Peyer's patch (tissue), 4 donors: ENCODE data around the gene PKD2. TPM values are rescaled to one million over a fixed set of nuclear protein-coding genes. Genes with fewer than 3 reads are reported as not detected.

Experiments used
- DNase-seq, 3 donors: peaks; one replicate each; pipeline ENCODE4 v3.0.0-alpha.2; 2017 to 2019
- H3K27ac ChIP-seq, 4 donors: fragments of 200-600 bp; sonication (generic); one replicate each; pipeline ENCODE4 v1.5.1; 2016 to 2019
- H3K27me3 ChIP-seq, 2 donors: fragments of 200-600 bp; sonication (generic); one replicate each; pipeline ENCODE4 v1.5.1; 2019
- H3K36me3 ChIP-seq, 3 donors: fragments of 200-600 bp; sonication (generic); one replicate each; pipeline ENCODE4 v1.5.1; 2016 to 2019
- H3K4me1 ChIP-seq, 4 donors: fragments of 200-600 bp; sonication (generic); one replicate each; pipeline ENCODE4 v1.5.1; 2016 to 2019
- H3K4me3 ChIP-seq, 4 donors: fragments of 200-600 bp; sonication (generic); 1 replicate in 3 of 4; 2 replicates in 1 of 4; pipeline ENCODE4 v1.5.1; 2016 to 2019; ENCODE audit warnings: mild to moderate bottlenecking in 1 of 4
- H3K9me3 ChIP-seq, 4 donors: fragments of 200-600 bp; sonication (generic); one replicate each; pipeline ENCODE4 v1.5.1; 2016 to 2019; ENCODE audit warnings: mild to moderate bottlenecking in 1 of 4
- POLR2A ChIP-seq, 2 donors: fragments of 450-650 bp; IDR thresholded peaks; one replicate each; pipeline ENCODE4 v1.5.1; 2017; ENCODE audit warnings: antibody characterized with exemption in 2 of 2, mild to moderate bottlenecking in 2 of 2, moderate library complexity in 2 of 2
- total RNA-seq, 4 donors: library from RNA; depleted of rRNA; stranded (reverse); fragments of >200 nt; gene quantifications; one replicate each; pipeline ENCODE4 v1.1.0, GENCODE V29; 2016
- TF ChIP-seq, protein P1 (sequence below), 6 experiments: fragments of 450-650 bp in 4 of 6; fragments of 200-600 bp in 2 of 6; sonication (generic) in 1 of 6; IDR thresholded peaks; one replicate each; pipeline ENCODE4 v1.5.1; 2017 to 2019; ENCODE audit warnings: antibody characterized with exemption in 6 of 6, mild to moderate bottlenecking in 3 of 6, moderate library complexity in 1 of 6

Gene PKD2
- total RNA-seq, 4 donors from 2014 or later: 9.8 to 238 (median 23.4) TPM

- Histone ChIP-seq H3K27me3 (no peaks in the 10 kb centered on the region), H3K27ac (no peak within 1 kb of the TSS), H3K4me1 (no peaks in the 10 kb centered on the region), H3K4me3 (no peak within 1 kb of the TSS), H3K9me3 (no peaks in the 10 kb centered on the region), H3K36me3 (no peaks in the 10 kb centered on the region)
- DNase-seq: no peak
- no peak for TF ChIP-seq POLR2A (IDR thresholded peaks at IDR 0.05)
- TF ChIP-seq, protein P1, sequence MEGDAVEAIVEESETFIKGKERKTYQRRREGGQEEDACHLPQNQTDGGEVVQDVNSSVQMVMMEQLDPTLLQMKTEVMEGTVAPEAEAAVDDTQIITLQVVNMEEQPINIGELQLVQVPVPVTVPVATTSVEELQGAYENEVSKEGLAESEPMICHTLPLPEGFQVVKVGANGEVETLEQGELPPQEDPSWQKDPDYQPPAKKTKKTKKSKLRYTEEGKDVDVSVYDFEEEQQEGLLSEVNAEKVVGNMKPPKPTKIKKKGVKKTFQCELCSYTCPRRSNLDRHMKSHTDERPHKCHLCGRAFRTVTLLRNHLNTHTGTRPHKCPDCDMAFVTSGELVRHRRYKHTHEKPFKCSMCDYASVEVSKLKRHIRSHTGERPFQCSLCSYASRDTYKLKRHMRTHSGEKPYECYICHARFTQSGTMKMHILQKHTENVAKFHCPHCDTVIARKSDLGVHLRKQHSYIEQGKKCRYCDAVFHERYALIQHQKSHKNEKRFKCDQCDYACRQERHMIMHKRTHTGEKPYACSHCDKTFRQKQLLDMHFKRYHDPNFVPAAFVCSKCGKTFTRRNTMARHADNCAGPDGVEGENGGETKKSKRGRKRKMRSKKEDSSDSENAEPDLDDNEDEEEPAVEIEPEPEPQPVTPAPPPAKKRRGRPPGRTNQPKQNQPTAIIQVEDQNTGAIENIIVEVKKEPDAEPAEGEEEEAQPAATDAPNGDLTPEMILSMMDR (IDR thresholded peaks at IDR 0.05): no peak
Measured at GRCh38 chr4:87975466-87975865, 32.0 kb upstream of the PKD2 start, which contains the start of gene SPP1. TSS of gene SPP1 (plus strand) at chr4:87975714. CDS start at chr4:87976896, 1,182 bp downstream.

GRCh38 chr4:87977521-87978278 lies 29.7 kb upstream of the PKD2 start:
- H3K4me1 ChIP-seq: no peaks in the 10 kb centered on the region
- H3K36me3 ChIP-seq: no peaks in the 10 kb centered on the region
- no peak for DNase-seq
- H3K9me3 ChIP-seq: no peaks in the 10 kb centered on the region
- no peak overlapping the region for H3K27ac ChIP-seq
- no peak overlapping the region for H3K4me3 ChIP-seq
- no peak for TF ChIP-seq POLR2A (IDR thresholded peaks at IDR 0.05)
- TF ChIP-seq, protein P1 (IDR thresholded peaks at IDR 0.05): no peak
- H3K27me3 ChIP-seq: no peaks in the 10 kb centered on the region

DNA sequence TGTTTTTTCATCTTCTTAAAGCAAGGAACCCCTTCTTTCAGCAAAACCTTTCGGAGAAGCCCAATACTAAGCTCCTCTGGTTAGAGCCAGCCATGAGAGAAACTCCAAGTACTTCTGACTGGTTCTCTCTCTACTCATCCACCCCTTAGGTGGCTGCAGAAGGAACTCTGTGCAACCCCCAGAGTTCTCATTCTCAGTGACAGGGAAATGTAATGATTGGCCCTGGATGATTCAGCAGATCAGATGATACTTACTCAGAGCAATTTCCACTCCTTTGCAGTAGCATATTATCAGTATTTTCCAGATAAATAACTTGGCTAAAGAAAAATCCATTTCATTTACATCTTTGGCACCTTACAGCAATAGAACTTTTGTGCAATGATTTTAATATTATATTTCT lies 28.8 kb upstream of the PKD2 start:
- H3K4me1 ChIP-seq: no peaks in the 10 kb centered on the region
- H3K27ac ChIP-seq: no peak overlapping the region
- H3K4me3 ChIP-seq: no peak overlapping the region
- no peaks in the 10 kb centered on the region for H3K9me3 ChIP-seq
- H3K27me3 ChIP-seq: no peaks in the 10 kb centered on the region
- TF ChIP-seq, protein P1 (IDR thresholded peaks at IDR 0.05): no peak
- TF ChIP-seq POLR2A (IDR thresholded peaks at IDR 0.05): no peak
- H3K36me3 ChIP-seq: no peaks in the 10 kb centered on the region
- no peak for DNase-seq

- Histone ChIP-seq H3K4me1 (no peaks in the 10 kb centered on the region), H3K9me3 (no peaks in the 10 kb centered on the region), H3K27me3 (no peaks in the 10 kb centered on the region), H3K27ac (no peak overlapping the region), H3K36me3 (no peaks in the 10 kb centered on the region), H3K4me3 (no peak overlapping the region)
- TF ChIP-seq POLR2A (IDR thresholded peaks at IDR 0.05): no peak
- TF ChIP-seq, protein P1 (IDR thresholded peaks at IDR 0.05): no peak
- no peak for DNase-seq
Measured at GRCh38 chr4:87979810-87980209, 27.6 kb upstream of the PKD2 start.

DNA sequence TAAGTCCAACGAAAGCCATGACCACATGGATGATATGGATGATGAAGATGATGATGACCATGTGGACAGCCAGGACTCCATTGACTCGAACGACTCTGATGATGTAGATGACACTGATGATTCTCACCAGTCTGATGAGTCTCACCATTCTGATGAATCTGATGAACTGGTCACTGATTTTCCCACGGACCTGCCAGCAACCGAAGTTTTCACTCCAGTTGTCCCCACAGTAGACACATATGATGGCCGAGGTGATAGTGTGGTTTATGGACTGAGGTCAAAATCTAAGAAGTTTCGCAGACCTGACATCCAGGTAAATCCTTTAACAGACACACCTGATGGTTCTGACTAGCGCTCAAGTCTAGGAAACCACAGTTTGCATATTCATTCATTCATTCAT lies 25.9 kb upstream of the PKD2 start:
- Histone ChIP-seq H3K4me3 (no peak overlapping the region), H3K4me1 (no peaks in the 10 kb centered on the region), H3K27me3 (no peaks in the 10 kb centered on the region), H3K36me3 (no peaks in the 10 kb centered on the region), H3K9me3 (no peaks in the 10 kb centered on the region), H3K27ac (no peak overlapping the region)
- TF ChIP-seq, protein P1 (IDR thresholded peaks at IDR 0.05): no peak
- no peak for TF ChIP-seq POLR2A (IDR thresholded peaks at IDR 0.05)
- no peak for DNase-seq
